ENCODE data around the gene ARIH2. TPM values are rescaled to one million over a fixed set of nuclear protein-coding genes. Genes with fewer than 3 reads are reported as not detected.
A peak's percentile ranks its signal among the peaks of the same experiment; 100 is the strongest.

The ARIH2 gene
- total and polyA plus RNA-seq, 4 donors, result 66.6 to 96.4 (median 81.4) TPM

GRCh38 chr3:49029563-49029884, 110.9 kb downstream of the ARIH2 start:
- WGBS (ENCODE audit: insufficient coverage), result no CpG with 5 or more reads among the region's 7 CpGs
- DNase-seq (ENCODE audit: low read depth in 4 of 6, low spot score in 6 of 6), result no peak
- Histone ChIP-seq H3K27ac (ENCODE audit: low read depth, low read length) (peak overlapping the region; percentile 78), H3K4me3 (ENCODE audit: low read depth, low read length) (peak overlapping the region; percentile 95), H3K36me3 (ENCODE audit: control insufficient read depth, insufficient read depth, low read length) (peaks cover 68% of the 10 kb centered on the region), H3K4me1 (ENCODE audit: control insufficient read depth, insufficient read depth, low read length) (peaks cover 17% of the 10 kb centered on the region), H3K27me3 (ENCODE audit: control insufficient read depth, insufficient read depth, low read length) (no peaks in the 10 kb centered on the region), H3K9me3 (ENCODE audit: control insufficient read depth, insufficient read depth, low read length) (no peaks in the 10 kb centered on the region)

GRCh38 chr3:49030321-49030720, 111.7 kb downstream of the ARIH2 start:
- DNase-seq (ENCODE audit: low read depth in 4 of 6, low spot score in 6 of 6), result peak in 1 of 6 donors; percentile 5
- peaks cover 17% of the 10 kb centered on the region for H3K4me1 ChIP-seq (ENCODE audit: control insufficient read depth, insufficient read depth, low read length)
- no peaks in the 10 kb centered on the region for H3K9me3 ChIP-seq (ENCODE audit: control insufficient read depth, insufficient read depth, low read length)
- peaks cover 63% of the 10 kb centered on the region for H3K36me3 ChIP-seq (ENCODE audit: control insufficient read depth, insufficient read depth, low read length)
- H3K4me3 ChIP-seq (ENCODE audit: low read depth, low read length), result no peak overlapping the region
- no peak overlapping the region for H3K27ac ChIP-seq (ENCODE audit: low read depth, low read length)
- whole genome bisulfite sequencing (ENCODE audit: insufficient coverage), result 97% methylated on average over 5 of the region's 6 CpGs
- H3K27me3 ChIP-seq (ENCODE audit: control insufficient read depth, insufficient read depth, low read length), result no peaks in the 10 kb centered on the region

- H3K27ac ChIP-seq (ENCODE audit: low read depth, low read length), result no peak overlapping the region
- no peaks in the 10 kb centered on the region for H3K27me3 ChIP-seq (ENCODE audit: control insufficient read depth, insufficient read depth, low read length)
- WGBS (ENCODE audit: insufficient coverage), result 97% methylated on average over 5 of the region's 6 CpGs
- peaks cover 57% of the 10 kb centered on the region for H3K36me3 ChIP-seq (ENCODE audit: control insufficient read depth, insufficient read depth, low read length)
- H3K4me1 ChIP-seq (ENCODE audit: control insufficient read depth, insufficient read depth, low read length), result peaks cover 14% of the 10 kb centered on the region
- DNase-seq (ENCODE audit: low read depth in 4 of 6, low spot score in 6 of 6), result no peak
- no peak overlapping the region for H3K4me3 ChIP-seq (ENCODE audit: low read depth, low read length)
- H3K9me3 ChIP-seq (ENCODE audit: control insufficient read depth, insufficient read depth, low read length), result no peaks in the 10 kb centered on the region
Observed at GRCh38 chr3:49032646-49033304, 114.1 kb downstream of the ARIH2 start.

- peaks cover 74% of the 10 kb centered on the region for H3K36me3 ChIP-seq (ENCODE audit: control insufficient read depth, insufficient read depth, low read length)
- no peak overlapping the region for H3K27ac ChIP-seq (ENCODE audit: low read depth, low read length)
- 86% methylated on average over 1 of the region's 2 CpGs for WGBS (ENCODE audit: insufficient coverage)
- H3K4me1 ChIP-seq (ENCODE audit: control insufficient read depth, insufficient read depth, low read length), result no peaks in the 10 kb centered on the region
- H3K9me3 ChIP-seq (ENCODE audit: control insufficient read depth, insufficient read depth, low read length), result no peaks in the 10 kb centered on the region
- H3K27me3 ChIP-seq (ENCODE audit: control insufficient read depth, insufficient read depth, low read length), result no peaks in the 10 kb centered on the region
- DNase-seq (ENCODE audit: low read depth in 4 of 6, low spot score in 6 of 6), result no peak
- H3K4me3 ChIP-seq (ENCODE audit: low read depth, low read length), result no peak overlapping the region
Observed at GRCh38 chr3:49034650-49035049, 116.0 kb downstream of the ARIH2 start.

GRCh38 chr3:49035281-49035680, 116.6 kb downstream of the ARIH2 start:
- no peaks in the 10 kb centered on the region for H3K27me3 ChIP-seq (ENCODE audit: control insufficient read depth, insufficient read depth, low read length)
- no peak overlapping the region for H3K27ac ChIP-seq (ENCODE audit: low read depth, low read length)

More at GRCh38 chr3:49035281-49035680, 116.6 kb downstream of the ARIH2 start:
- H3K4me1 ChIP-seq (ENCODE audit: control insufficient read depth, insufficient read depth, low read length), result no peaks in the 10 kb centered on the region
- no peak overlapping the region for H3K4me3 ChIP-seq (ENCODE audit: low read depth, low read length)
- no peak for DNase-seq (ENCODE audit: low read depth in 4 of 6, low spot score in 6 of 6)
- WGBS (ENCODE audit: insufficient coverage), result 100% methylated on average over 2 of the region's 3 CpGs
- peaks cover 76% of the 10 kb centered on the region for H3K36me3 ChIP-seq (ENCODE audit: control insufficient read depth, insufficient read depth, low read length)
- H3K9me3 ChIP-seq (ENCODE audit: control insufficient read depth, insufficient read depth, low read length), result no peaks in the 10 kb centered on the region

Small RNA genes within 50 kb of the gene (small RNA-seq; reads per million reads assigned to genes)
- gene MIR191 (ENCODE audit: low replicate concordance), result 4,204 reads per million, percentile 100 among the genes with 10 or more reads in this experiment
- 88.8 reads per million, percentile 98 among the genes with 10 or more reads in this experiment for gene MIR425 (ENCODE audit: low replicate concordance)

Other genes starting within 250 kb of the ARIH2 start
- gene NCKIPSD, start 232.9 kb upstream of the ARIH2 start, total RNA-seq, result 10 to 100 TPM; 13.1 to 17.9 TPM
- 10 to 100 TPM; 18.6 to 25.7 TPM for gene NCKIPSD, start 232.9 kb upstream of the ARIH2 start, polyA plus RNA-seq (ENCODE audit: insufficient read length in 2 of 2)
- gene IP6K2, start 201.6 kb upstream of the ARIH2 start, total RNA-seq, result 100 to 1,000 TPM in 1 of 2 donors, 10 to 100 TPM in 1; 67.0 to 113 TPM
- gene IP6K2, start 201.6 kb upstream of the ARIH2 start, polyA plus RNA-seq (ENCODE audit: insufficient read length in 2 of 2), result 100 to 1,000 TPM; 183 to 202 TPM
- 10 to 100 TPM; 29.2 to 40.3 TPM for gene PRKAR2A, start 71.0 kb upstream of the ARIH2 start, total RNA-seq
- 10 to 100 TPM; 32.3 to 36.5 TPM for gene PRKAR2A, start 71.0 kb upstream of the ARIH2 start, polyA plus RNA-seq (ENCODE audit: insufficient read length in 2 of 2)
- 10 to 100 TPM; 21.1 to 21.6 TPM for gene SLC25A20, start 20.0 kb upstream of the ARIH2 start, total RNA-seq
- gene SLC25A20, start 20.0 kb upstream of the ARIH2 start, polyA plus RNA-seq (ENCODE audit: insufficient read length in 2 of 2), result 10 to 100 TPM; 21.3 to 23.6 TPM
- 10 to 100 TPM; 58.4 to 69.0 TPM for gene P4HTM, start 71.4 kb downstream of the ARIH2 start, total RNA-seq
- gene P4HTM, start 71.4 kb downstream of the ARIH2 start, polyA plus RNA-seq (ENCODE audit: insufficient read length in 2 of 2), result 10 to 100 TPM; 70.7 to 82.7 TPM
- gene WDR6, start 88.5 kb downstream of the ARIH2 start, total RNA-seq, result 100 to 1,000 TPM in 1 of 2 donors, 10 to 100 TPM in 1; 81.7 to 152 TPM
- 100 to 1,000 TPM; 234 to 241 TPM for gene WDR6, start 88.5 kb downstream of the ARIH2 start, polyA plus RNA-seq (ENCODE audit: insufficient read length in 2 of 2)
- gene DALRD3, start 99.7 kb downstream of the ARIH2 start, total RNA-seq, result 10 to 100 TPM; 35.7 to 51.3 TPM
- 10 to 100 TPM; 83.8 to 85.7 TPM for gene DALRD3, start 99.7 kb downstream of the ARIH2 start, polyA plus RNA-seq (ENCODE audit: insufficient read length in 2 of 2)
- gene NDUFAF3, start 103.3 kb downstream of the ARIH2 start, total RNA-seq, result 10 to 100 TPM; 37.0 to 97.0 TPM
- gene NDUFAF3, start 103.3 kb downstream of the ARIH2 start, polyA plus RNA-seq (ENCODE audit: insufficient read length in 2 of 2), result 10 to 100 TPM; 69.0 to 79.9 TPM
- gene IMPDH2, start 110.6 kb downstream of the ARIH2 start, total RNA-seq, result 100 to 1,000 TPM; 143 to 215 TPM
- 100 to 1,000 TPM; 139 to 150 TPM for gene IMPDH2, start 110.6 kb downstream of the ARIH2 start, polyA plus RNA-seq (ENCODE audit: insufficient read length in 2 of 2)
- 100 to 1,000 TPM in 1 of 2 donors, 10 to 100 TPM in 1; 84.6 to 104 TPM for gene QRICH1, start 175.2 kb downstream of the ARIH2 start, total RNA-seq
- gene QRICH1, start 175.2 kb downstream of the ARIH2 start, polyA plus RNA-seq (ENCODE audit: insufficient read length in 2 of 2), result 10 to 100 TPM; 62.9 to 80.1 TPM
- gene QARS1, start 185.9 kb downstream of the ARIH2 start, total RNA-seq, result 100 to 1,000 TPM; 122 to 187 TPM
- 100 to 1,000 TPM; 136 to 159 TPM for gene QARS1, start 185.9 kb downstream of the ARIH2 start, polyA plus RNA-seq (ENCODE audit: insufficient read length in 2 of 2)
- gene USP19, start 202.0 kb downstream of the ARIH2 start, total RNA-seq, result 10 to 100 TPM; 32.5 to 45.0 TPM
- 10 to 100 TPM; 46.9 to 54.4 TPM for gene USP19, start 202.0 kb downstream of the ARIH2 start, polyA plus RNA-seq (ENCODE audit: insufficient read length in 2 of 2)
- gene LAMB2, start 214.2 kb downstream of the ARIH2 start, total RNA-seq, result 100 to 1,000 TPM; 225 to 536 TPM
- 100 to 1,000 TPM; 160 to 221 TPM for gene LAMB2, start 214.2 kb downstream of the ARIH2 start, polyA plus RNA-seq (ENCODE audit: insufficient read length in 2 of 2)
- 10 to 100 TPM in 1 of 2 donors, 1 to 10 TPM in 1; 9.7 to 23.1 TPM for gene CCDC71, start 247.5 kb downstream of the ARIH2 start, total RNA-seq
- 10 to 100 TPM; 17.5 to 19.7 TPM for gene CCDC71, start 247.5 kb downstream of the ARIH2 start, polyA plus RNA-seq (ENCODE audit: insufficient read length in 2 of 2)

Data from spinal cord (tissue), 10 donors.